Fibroblast of lung (primary cell): ENCODE results near the gene PRKCH.

Experiments
- EZH2 ChIP-seq: IDR thresholded peaks from 2 replicates; pipeline ENCODE4 v1.5.1; 2012; ENCODE audit warnings: low read length, control low read depth, mild to moderate bottlenecking; ENCODE audit errors: missing control alignments
- TF ChIP-seq, protein P1 (sequence below), 2 donors: IDR thresholded peaks in 1 of 2; conservative IDR thresholded peaks in 1 of 2; 1 replicate in 1 of 2; 2 replicates in 1 of 2; pipeline ENCODE4 v1.5.1; 2011 to 2012; ENCODE audit warnings: low read length in 2 of 2, control low read depth in 1 of 2, inconsistent platforms in 1 of 2, low read depth in 1 of 2, mild to moderate bottlenecking in 1 of 2

DNA sequence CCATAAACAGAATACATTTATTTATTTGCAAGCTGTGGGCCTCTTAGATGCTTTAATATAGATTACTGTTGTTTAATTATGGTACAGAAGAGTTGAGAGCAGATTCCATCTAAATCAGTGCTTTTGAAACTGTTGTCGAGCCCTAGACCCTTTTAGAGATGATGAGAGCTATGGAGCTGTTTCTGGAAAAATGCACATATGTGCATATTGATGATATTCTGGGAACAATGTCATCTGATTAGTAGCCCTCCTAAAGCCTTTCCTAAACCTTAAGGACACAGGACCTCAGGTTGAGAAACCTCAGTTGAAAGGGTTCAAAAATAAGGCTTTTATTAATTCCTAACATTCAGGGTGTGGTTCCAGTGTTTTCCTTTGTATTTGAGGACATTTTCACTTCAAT, 11.7 kb downstream of the PRKCH start:
- TF ChIP-seq, protein P1, sequence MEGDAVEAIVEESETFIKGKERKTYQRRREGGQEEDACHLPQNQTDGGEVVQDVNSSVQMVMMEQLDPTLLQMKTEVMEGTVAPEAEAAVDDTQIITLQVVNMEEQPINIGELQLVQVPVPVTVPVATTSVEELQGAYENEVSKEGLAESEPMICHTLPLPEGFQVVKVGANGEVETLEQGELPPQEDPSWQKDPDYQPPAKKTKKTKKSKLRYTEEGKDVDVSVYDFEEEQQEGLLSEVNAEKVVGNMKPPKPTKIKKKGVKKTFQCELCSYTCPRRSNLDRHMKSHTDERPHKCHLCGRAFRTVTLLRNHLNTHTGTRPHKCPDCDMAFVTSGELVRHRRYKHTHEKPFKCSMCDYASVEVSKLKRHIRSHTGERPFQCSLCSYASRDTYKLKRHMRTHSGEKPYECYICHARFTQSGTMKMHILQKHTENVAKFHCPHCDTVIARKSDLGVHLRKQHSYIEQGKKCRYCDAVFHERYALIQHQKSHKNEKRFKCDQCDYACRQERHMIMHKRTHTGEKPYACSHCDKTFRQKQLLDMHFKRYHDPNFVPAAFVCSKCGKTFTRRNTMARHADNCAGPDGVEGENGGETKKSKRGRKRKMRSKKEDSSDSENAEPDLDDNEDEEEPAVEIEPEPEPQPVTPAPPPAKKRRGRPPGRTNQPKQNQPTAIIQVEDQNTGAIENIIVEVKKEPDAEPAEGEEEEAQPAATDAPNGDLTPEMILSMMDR (conservative IDR thresholded peaks at IDR 0.05 in 1 of 2, IDR thresholded peaks at IDR 0.05 in 1 of 2; ENCODE audit: low read depth in 1 of 2, low read length in 2 of 2) = no peak
- TF ChIP-seq EZH2 = no peak
